Endothelial cell (in vitro differentiated cells): ENCODE results near the gene ADAMTS2. TPM values are rescaled to one million over a fixed set of nuclear protein-coding genes. Genes with fewer than 3 reads are reported as not detected.

Source experiments
- DNase-seq: peaks from one replicate; pipeline ENCODE4 v3.0.0; 2021; ENCODE audit warnings: low spot score
- H3K27ac Mint-ChIP-seq: one replicate; pipeline ENCODE4 v1.8.0; 2021; ENCODE audit warnings: mixed read lengths, inconsistent platforms; ENCODE audit not compliant: unreplicated experiment
- H3K27me3 Mint-ChIP-seq: one replicate; pipeline ENCODE4 v1.8.0; 2021; ENCODE audit warnings: mild to moderate bottlenecking, moderate library complexity, mixed read lengths, inconsistent platforms; ENCODE audit not compliant: unreplicated experiment
- H3K36me3 Mint-ChIP-seq: one replicate; pipeline ENCODE4 v1.8.0; 2021; ENCODE audit warnings: mild to moderate bottlenecking, low read depth, mixed read lengths, inconsistent platforms; ENCODE audit not compliant: unreplicated experiment
- H3K4me1 Mint-ChIP-seq: one replicate; pipeline ENCODE4 v1.8.0; 2021; ENCODE audit warnings: mild to moderate bottlenecking, mixed read lengths, inconsistent platforms; ENCODE audit not compliant: unreplicated experiment
- H3K4me3 Mint-ChIP-seq: one replicate; pipeline ENCODE4 v1.8.0; 2021; ENCODE audit warnings: mild to moderate bottlenecking, mixed read lengths, inconsistent platforms; ENCODE audit not compliant: unreplicated experiment
- H3K9me3 Mint-ChIP-seq: one replicate; pipeline ENCODE4 v1.8.0; 2021; ENCODE audit warnings: mixed read lengths, inconsistent platforms; ENCODE audit not compliant: unreplicated experiment
- CTCF ChIP-seq: fragments of 200-600 bp; sonication (generic); IDR thresholded peaks from one replicate; pipeline ENCODE4 v1.5.0; 2021; ENCODE audit warnings: antibody characterized with exemption; ENCODE audit not compliant: unreplicated experiment
- total RNA-seq: library from RNA; stranded (reverse); fragmentation: NEBNext Ultra II Directional; extraction: Animal tissue kit (Norgen Biotek cat#: 25700); gene quantifications from one replicate; pipeline ENCODE4 v1.2.1, GENCODE V29; 2021; ENCODE audit not compliant: unreplicated experiment

Gene ADAMTS2
- total RNA-seq, 1 donor from 2014 or later: 1.5 TPM

GRCh38 chr5:179158556-179158955, 186.7 kb downstream of the ADAMTS2 start:
- Mint-ChIP-seq H3K4me3 (no peak overlapping the region), H3K27ac (no peak overlapping the region), H3K4me1 (no peaks in the 10 kb centered on the region), H3K9me3 (peaks cover 21% of the 10 kb centered on the region), H3K36me3 (peaks cover 13% of the 10 kb centered on the region), H3K27me3 (peaks cover 4% of the 10 kb centered on the region)
- DNase-seq: no peak
- TF ChIP-seq CTCF: no peak

- H3K27ac Mint-ChIP-seq: no peak overlapping the region
- H3K4me3 Mint-ChIP-seq: no peak overlapping the region
- H3K27me3 Mint-ChIP-seq: peaks cover 6% of the 10 kb centered on the region
- H3K9me3 Mint-ChIP-seq: no peaks in the 10 kb centered on the region
- DNase-seq: no peak
- H3K4me1 Mint-ChIP-seq: no peaks in the 10 kb centered on the region
- TF ChIP-seq CTCF: no peak
- no peaks in the 10 kb centered on the region for H3K36me3 Mint-ChIP-seq
Observed at GRCh38 chr5:179154991-179155955, 190.0 kb downstream of the ADAMTS2 start.

- H3K4me1 Mint-ChIP-seq: no peaks in the 10 kb centered on the region
- H3K4me3 Mint-ChIP-seq: no peak overlapping the region
- DNase-seq: no peak
- no peaks in the 10 kb centered on the region for H3K9me3 Mint-ChIP-seq
- no peak for TF ChIP-seq CTCF
- H3K27ac Mint-ChIP-seq: no peak overlapping the region
- peaks cover 8% of the 10 kb centered on the region for H3K27me3 Mint-ChIP-seq
- H3K36me3 Mint-ChIP-seq: no peaks in the 10 kb centered on the region
Observed at GRCh38 chr5:179154346-179154990, 190.8 kb downstream of the ADAMTS2 start.

- no peak overlapping the region for H3K4me3 Mint-ChIP-seq
- no peak for DNase-seq
- no peaks in the 10 kb centered on the region for H3K9me3 Mint-ChIP-seq
- H3K27me3 Mint-ChIP-seq: peaks cover 6% of the 10 kb centered on the region
- no peaks in the 10 kb centered on the region for H3K4me1 Mint-ChIP-seq
- no peak for TF ChIP-seq CTCF
- H3K27ac Mint-ChIP-seq: no peak overlapping the region
- H3K36me3 Mint-ChIP-seq: no peaks in the 10 kb centered on the region
Observed at GRCh38 chr5:179153921-179154345, 191.3 kb downstream of the ADAMTS2 start.

GRCh38 chr5:179153341-179153901, 191.8 kb downstream of the ADAMTS2 start:
- DNase-seq: no peak
- TF ChIP-seq CTCF: no peak
- Mint-ChIP-seq H3K4me1 (no peaks in the 10 kb centered on the region), H3K9me3 (no peaks in the 10 kb centered on the region), H3K4me3 (no peak overlapping the region), H3K27me3 (peaks cover 6% of the 10 kb centered on the region), H3K36me3 (no peaks in the 10 kb centered on the region), H3K27ac (no peak overlapping the region)
